ENCODE measurements around the gene TM4SF5. TPM values are rescaled to one million over a fixed set of nuclear protein-coding genes. Genes with fewer than 3 reads are reported as not detected.

TM4SF5 gene
- total RNA-seq, 1 experiment from 2014 or later, result not detected

DNA sequence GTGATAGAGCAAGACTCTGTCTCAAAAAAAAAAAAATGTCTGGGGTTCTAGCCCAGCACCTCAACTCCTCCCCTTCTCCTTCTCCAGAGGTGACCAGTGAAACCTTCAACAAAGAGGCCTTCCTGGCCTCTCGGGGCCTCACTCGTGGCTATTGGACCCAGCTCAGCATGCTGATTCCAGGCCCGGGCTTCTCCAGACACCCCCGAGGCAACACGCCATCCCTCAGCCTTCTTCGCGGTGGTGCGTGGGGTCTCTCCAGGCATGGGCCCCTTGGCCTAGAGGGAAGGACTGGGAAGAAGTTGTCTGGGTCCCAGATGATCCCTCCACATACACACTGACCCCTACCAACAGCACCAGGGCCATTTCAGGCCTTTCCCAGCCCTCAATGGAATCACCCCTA lies 28.5 kb upstream of the TM4SF5 start (continued):
- TF ChIP-seq, protein P1, sequence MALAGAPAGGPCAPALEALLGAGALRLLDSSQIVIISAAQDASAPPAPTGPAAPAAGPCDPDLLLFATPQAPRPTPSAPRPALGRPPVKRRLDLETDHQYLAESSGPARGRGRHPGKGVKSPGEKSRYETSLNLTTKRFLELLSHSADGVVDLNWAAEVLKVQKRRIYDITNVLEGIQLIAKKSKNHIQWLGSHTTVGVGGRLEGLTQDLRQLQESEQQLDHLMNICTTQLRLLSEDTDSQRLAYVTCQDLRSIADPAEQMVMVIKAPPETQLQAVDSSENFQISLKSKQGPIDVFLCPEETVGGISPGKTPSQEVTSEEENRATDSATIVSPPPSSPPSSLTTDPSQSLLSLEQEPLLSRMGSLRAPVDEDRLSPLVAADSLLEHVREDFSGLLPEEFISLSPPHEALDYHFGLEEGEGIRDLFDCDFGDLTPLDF (CRISPR knock-in tag; IDR thresholded peaks at IDR 0.05), result no peak

DNA sequence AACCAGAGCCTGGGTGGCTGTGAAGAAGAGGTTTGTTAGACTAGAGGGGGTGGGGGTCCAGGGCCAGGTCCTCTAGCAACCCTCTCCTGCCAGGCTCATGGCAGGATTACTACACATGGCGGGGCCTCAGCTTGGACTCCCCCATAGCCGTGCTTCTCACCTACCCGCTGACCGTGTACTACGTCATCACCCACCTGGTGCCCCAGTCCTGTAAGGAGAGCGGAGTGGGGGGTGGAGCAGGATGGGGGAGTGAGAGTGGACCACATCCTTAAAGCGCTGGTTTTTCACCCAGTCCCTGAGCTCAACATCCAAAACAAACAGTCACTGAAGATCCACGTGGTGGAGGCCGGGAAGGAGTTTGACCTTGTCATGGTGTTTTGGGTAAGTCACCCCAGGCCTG lies 27.8 kb upstream of the TM4SF5 start:
- Mint-ChIP-seq H3K27me3 (ENCODE audit: low read depth) (peaks cover 54% of the 10 kb centered on the region), H3K9me3 (no peaks in the 10 kb centered on the region), H3K36me3 (no peaks in the 10 kb centered on the region), H3K4me3 (no peak overlapping the region), H3K4me1 (peaks cover 27% of the 10 kb centered on the region), H3K27ac (no peak overlapping the region)
- POLR2A ChIA-PET, result no interaction called here
- no peak for TF ChIP-seq NFATC4 (CRISPR knock-in tag; IDR thresholded peaks at IDR 0.05)
- TF ChIP-seq ZNF423 (CRISPR knock-in tag; IDR thresholded peaks at IDR 0.05), result no peak
- no peak for TF ChIP-seq ZBTB21 (CRISPR knock-in tag; IDR thresholded peaks at IDR 0.05; ENCODE audit: borderline replicate concordance)
- TF ChIP-seq SMAD4 (CRISPR knock-in tag; IDR thresholded peaks at IDR 0.05), result no peak
- TF ChIP-seq, protein P2, sequence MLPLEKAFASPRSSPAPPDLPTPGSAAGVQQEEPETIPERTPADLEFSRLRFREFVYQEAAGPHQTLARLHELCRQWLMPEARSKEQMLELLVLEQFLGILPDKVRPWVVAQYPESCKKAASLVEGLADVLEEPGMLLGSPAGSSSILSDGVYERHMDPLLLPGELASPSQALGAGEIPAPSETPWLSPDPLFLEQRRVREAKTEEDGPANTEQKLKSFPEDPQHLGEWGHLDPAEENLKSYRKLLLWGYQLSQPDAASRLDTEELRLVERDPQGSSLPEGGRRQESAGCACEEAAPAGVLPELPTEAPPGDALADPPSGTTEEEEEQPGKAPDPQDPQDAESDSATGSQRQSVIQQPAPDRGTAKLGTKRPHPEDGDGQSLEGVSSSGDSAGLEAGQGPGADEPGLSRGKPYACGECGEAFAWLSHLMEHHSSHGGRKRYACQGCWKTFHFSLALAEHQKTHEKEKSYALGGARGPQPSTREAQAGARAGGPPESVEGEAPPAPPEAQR (CRISPR knock-in tag; IDR thresholded peaks at IDR 0.05), result no peak
- ATAC-seq (no peak), DNase-seq (ENCODE audit: low spot score) (no peak)
- CTCF ChIA-PET, result interaction anchor here (0.6 to 1.9 kb wide), 6 partner anchors 12 to 156 kb away, joined by 3 to 5 read pairs (median 4); partner anchors contain the start of genes ARRB2, GLTPD2, MED11 and VMO1

DNA sequence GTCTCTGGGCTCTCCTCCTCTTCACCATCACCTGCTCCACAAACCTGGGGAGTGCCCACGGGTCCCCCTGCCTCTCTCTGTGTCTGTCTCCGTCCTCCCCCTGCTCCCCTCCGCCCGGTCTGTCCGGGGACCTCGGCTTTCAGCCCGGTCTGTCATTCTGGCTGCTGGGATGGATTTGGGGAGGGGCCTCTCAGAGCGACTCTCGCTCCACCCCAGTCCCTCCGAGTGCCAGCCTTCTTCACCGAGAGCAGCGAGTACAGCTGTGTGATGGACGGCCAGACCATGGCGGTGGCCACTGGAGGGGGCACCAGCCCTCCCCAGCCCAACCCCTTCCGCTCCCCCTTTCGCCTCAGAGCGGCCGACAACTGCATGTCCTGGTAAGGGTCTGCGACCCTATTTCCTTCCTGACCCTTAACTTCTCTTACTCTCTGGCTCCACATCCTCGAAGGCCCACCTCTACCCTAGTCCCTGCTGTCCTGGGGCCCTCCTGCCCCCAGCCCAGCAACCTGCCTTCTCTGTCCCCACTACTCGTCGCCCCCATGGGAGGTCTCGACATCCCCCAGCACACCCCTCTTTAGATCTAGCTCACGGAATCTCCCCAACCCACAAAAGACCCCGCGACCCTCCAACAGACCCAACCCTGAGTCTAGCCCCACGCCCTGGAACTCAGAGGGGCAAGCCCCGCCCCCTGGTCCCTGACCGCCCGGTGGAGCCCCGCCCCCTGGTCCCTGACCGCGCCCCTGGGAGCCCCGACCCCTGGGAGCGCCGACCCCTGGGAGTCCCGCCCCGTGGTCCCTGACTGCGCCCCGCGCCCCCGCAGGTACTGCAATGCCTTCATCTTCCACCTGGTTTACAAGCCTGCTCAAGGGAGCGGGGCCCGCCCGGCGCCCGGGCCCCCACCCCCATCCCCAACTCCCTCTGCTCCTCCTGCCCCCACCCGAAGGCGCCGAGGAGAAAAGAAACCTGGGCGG lies 26.4 kb upstream of the TM4SF5 start:
- Mint-ChIP-seq H3K27me3 (ENCODE audit: low read depth) (peaks cover 41% of the 10 kb centered on the region), H3K4me1 (peaks cover 26% of the 10 kb centered on the region), H3K27ac (peak overlapping the region; percentile 72; the same call in 1 of the 2 replicates), H3K9me3 (no peaks in the 10 kb centered on the region), H3K4me3 (peak overlapping the region; percentile 92), H3K36me3 (no peaks in the 10 kb centered on the region)
- POLR2A ChIA-PET, result no interaction called here
- DNase-seq (ENCODE audit: low spot score) (peak; percentile 77), ATAC-seq (peak; percentile 95)
- TF ChIP-seq ZNF423 (CRISPR knock-in tag; IDR thresholded peaks at IDR 0.05) (peak; percentile 97), ESRRA (CRISPR knock-in tag; IDR thresholded peaks at IDR 0.05; ENCODE audit: borderline replicate concordance) (no peak), SP1 (CRISPR knock-in tag; conservative IDR thresholded peaks at IDR 0.05) (peak; percentile 68)
- TF ChIP-seq, protein P3, sequence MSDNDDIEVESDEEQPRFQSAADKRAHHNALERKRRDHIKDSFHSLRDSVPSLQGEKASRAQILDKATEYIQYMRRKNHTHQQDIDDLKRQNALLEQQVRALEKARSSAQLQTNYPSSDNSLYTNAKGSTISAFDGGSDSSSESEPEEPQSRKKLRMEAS (CRISPR knock-in tag; IDR thresholded peaks at IDR 0.05), result no peak
- TF ChIP-seq, protein P4, sequence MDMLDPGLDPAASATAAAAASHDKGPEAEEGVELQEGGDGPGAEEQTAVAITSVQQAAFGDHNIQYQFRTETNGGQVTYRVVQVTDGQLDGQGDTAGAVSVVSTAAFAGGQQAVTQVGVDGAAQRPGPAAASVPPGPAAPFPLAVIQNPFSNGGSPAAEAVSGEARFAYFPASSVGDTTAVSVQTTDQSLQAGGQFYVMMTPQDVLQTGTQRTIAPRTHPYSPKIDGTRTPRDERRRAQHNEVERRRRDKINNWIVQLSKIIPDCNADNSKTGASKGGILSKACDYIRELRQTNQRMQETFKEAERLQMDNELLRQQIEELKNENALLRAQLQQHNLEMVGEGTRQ (CRISPR knock-in tag; IDR thresholded peaks at IDR 0.05), result 0 out of 2 replicates have a peak, but pooled peaks have one; percentile 5
- CTCF ChIA-PET, result interaction anchor here (0.5 to 2.3 kb wide), 9 partner anchors 18 to 178 kb away, joined by 3 to 13 read pairs (median 4); partner anchors contain the start of genes GLTPD2, PLD2, PSMB6 and VMO1

DNA sequence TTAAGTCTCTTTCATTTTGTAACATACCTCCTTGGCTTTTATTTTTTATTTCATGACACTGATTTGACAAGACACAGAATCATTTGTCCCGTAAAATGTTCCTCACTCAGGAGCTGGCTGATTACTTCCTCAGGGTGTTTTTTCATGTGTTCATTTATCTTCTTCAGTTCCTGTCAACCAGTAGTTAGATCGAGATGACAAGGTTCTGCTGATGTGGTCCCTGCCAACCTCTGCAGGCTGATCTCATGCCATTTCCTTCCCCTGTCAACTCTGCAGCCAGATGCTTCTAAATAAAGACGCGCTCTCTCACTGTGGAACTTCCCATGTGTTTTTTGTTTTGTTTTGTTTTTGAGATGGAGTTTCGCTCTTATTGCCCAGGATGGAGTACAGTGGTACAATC lies 23.8 kb upstream of the TM4SF5 start:
- ChIA-PET POLR2A (no interaction called here), CTCF (no interaction called here)
- DNase-seq (ENCODE audit: low spot score), result no peak
- H3K4me1 Mint-ChIP-seq, result peaks cover 24% of the 10 kb centered on the region
- no peak overlapping the region for H3K4me3 Mint-ChIP-seq
- no peak overlapping the region; the same call in 1 of the 2 replicates for H3K27ac Mint-ChIP-seq
- no peaks in the 10 kb centered on the region for H3K9me3 Mint-ChIP-seq
- ATAC-seq, result no peak
- peaks cover 16% of the 10 kb centered on the region for H3K27me3 Mint-ChIP-seq (ENCODE audit: low read depth)
- H3K36me3 Mint-ChIP-seq, result no peaks in the 10 kb centered on the region
- no peak for TF ChIP-seq ZNF317 (CRISPR knock-in tag; IDR thresholded peaks at IDR 0.05; ENCODE audit: borderline replicate concordance, low read depth)
- TF ChIP-seq, protein P5, sequence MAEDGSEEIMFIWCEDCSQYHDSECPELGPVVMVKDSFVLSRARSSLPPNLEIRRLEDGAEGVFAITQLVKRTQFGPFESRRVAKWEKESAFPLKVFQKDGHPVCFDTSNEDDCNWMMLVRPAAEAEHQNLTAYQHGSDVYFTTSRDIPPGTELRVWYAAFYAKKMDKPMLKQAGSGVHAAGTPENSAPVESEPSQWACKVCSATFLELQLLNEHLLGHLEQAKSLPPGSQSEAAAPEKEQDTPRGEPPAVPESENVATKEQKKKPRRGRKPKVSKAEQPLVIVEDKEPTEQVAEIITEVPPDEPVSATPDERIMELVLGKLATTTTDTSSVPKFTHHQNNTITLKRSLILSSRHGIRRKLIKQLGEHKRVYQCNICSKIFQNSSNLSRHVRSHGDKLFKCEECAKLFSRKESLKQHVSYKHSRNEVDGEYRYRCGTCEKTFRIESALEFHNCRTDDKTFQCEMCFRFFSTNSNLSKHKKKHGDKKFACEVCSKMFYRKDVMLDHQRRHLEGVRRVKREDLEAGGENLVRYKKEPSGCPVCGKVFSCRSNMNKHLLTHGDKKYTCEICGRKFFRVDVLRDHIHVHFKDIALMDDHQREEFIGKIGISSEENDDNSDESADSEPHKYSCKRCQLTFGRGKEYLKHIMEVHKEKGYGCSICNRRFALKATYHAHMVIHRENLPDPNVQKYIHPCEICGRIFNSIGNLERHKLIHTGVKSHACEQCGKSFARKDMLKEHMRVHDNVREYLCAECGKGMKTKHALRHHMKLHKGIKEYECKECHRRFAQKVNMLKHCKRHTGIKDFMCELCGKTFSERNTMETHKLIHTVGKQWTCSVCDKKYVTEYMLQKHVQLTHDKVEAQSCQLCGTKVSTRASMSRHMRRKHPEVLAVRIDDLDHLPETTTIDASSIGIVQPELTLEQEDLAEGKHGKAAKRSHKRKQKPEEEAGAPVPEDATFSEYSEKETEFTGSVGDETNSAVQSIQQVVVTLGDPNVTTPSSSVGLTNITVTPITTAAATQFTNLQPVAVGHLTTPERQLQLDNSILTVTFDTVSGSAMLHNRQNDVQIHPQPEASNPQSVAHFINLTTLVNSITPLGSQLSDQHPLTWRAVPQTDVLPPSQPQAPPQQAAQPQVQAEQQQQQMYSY (CRISPR knock-in tag; IDR thresholded peaks at IDR 0.05), result no peak
- no peak for TF ChIP-seq ZNF232 (CRISPR knock-in tag; IDR thresholded peaks at IDR 0.05)
- TF ChIP-seq, protein P6, sequence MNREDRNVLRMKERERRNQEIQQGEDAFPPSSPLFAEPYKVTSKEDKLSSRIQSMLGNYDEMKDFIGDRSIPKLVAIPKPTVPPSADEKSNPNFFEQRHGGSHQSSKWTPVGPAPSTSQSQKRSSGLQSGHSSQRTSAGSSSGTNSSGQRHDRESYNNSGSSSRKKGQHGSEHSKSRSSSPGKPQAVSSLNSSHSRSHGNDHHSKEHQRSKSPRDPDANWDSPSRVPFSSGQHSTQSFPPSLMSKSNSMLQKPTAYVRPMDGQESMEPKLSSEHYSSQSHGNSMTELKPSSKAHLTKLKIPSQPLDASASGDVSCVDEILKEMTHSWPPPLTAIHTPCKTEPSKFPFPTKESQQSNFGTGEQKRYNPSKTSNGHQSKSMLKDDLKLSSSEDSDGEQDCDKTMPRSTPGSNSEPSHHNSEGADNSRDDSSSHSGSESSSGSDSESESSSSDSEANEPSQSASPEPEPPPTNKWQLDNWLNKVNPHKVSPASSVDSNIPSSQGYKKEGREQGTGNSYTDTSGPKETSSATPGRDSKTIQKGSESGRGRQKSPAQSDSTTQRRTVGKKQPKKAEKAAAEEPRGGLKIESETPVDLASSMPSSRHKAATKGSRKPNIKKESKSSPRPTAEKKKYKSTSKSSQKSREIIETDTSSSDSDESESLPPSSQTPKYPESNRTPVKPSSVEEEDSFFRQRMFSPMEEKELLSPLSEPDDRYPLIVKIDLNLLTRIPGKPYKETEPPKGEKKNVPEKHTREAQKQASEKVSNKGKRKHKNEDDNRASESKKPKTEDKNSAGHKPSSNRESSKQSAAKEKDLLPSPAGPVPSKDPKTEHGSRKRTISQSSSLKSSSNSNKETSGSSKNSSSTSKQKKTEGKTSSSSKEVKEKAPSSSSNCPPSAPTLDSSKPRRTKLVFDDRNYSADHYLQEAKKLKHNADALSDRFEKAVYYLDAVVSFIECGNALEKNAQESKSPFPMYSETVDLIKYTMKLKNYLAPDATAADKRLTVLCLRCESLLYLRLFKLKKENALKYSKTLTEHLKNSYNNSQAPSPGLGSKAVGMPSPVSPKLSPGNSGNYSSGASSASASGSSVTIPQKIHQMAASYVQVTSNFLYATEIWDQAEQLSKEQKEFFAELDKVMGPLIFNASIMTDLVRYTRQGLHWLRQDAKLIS (CRISPR knock-in tag; IDR thresholded peaks at IDR 0.05; ENCODE audit: borderline replicate concordance), result no peak

Measured in WTC11 (cell line).